ENCODE measurements around the gene RELL2. TPM values are rescaled to one million over a fixed set of nuclear protein-coding genes. Genes with fewer than 3 reads are reported as not detected.

The RELL2 gene
- total and polyA plus RNA-seq, 7 donors = 0.99 to 10.5 (median 2.5) TPM

GRCh38 chr5:141662028-141662427 lies 25.2 kb downstream of the RELL2 start:
- intact Hi-C loops (cut with DNase I) = no loop called here
- Histone ChIP-seq H3K4me3 (no peak overlapping the region), H3K4me1 (peaks cover 0 to 4% (median 0%) of the 10 kb centered on the region in 4 donors), H3K27ac (no peak overlapping the region), H3K36me3 (peaks cover 0 to under 1% (median 0%) of the 10 kb centered on the region in 4 donors), H3K27me3 (no peaks in the 10 kb centered on the region), H3K9me3 (no peaks in the 10 kb centered on the region)
- 92 to 94% methylated on average over 17 of the region's 17 CpGs for WGBS, 2 donors
- no peak for DNase-seq
- TF ChIP-seq EP300 (IDR thresholded peaks at IDR 0.05) (no peak), POLR2A (IDR thresholded peaks at IDR 0.05) (no peak), POLR2AphosphoS5 (IDR thresholded peaks at IDR 0.05) (no peak)
- TF ChIP-seq, protein P1, sequence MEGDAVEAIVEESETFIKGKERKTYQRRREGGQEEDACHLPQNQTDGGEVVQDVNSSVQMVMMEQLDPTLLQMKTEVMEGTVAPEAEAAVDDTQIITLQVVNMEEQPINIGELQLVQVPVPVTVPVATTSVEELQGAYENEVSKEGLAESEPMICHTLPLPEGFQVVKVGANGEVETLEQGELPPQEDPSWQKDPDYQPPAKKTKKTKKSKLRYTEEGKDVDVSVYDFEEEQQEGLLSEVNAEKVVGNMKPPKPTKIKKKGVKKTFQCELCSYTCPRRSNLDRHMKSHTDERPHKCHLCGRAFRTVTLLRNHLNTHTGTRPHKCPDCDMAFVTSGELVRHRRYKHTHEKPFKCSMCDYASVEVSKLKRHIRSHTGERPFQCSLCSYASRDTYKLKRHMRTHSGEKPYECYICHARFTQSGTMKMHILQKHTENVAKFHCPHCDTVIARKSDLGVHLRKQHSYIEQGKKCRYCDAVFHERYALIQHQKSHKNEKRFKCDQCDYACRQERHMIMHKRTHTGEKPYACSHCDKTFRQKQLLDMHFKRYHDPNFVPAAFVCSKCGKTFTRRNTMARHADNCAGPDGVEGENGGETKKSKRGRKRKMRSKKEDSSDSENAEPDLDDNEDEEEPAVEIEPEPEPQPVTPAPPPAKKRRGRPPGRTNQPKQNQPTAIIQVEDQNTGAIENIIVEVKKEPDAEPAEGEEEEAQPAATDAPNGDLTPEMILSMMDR (IDR thresholded peaks at IDR 0.05) = no peak

DNA sequence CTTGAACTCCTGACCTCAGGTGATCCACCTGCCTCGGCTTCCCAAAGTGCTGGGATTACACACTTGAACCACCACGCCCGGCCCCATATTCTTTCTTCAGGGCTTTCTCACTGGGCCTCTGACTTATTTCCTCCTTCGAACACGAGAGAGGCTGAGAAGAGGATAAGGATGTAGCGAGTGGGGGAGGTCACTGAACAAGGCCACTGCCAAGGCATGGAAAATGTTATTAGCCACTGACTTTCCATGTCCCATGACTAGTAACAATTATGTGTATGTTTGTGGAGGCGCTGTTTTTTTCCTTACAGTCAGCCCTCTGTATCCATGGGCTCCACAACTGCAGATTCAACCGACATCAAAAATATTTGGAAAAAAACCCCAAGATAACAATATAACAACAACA lies 26.7 kb downstream of the RELL2 start:
- TF ChIP-seq, protein P1 (IDR thresholded peaks at IDR 0.05) = no peak
- TF ChIP-seq EP300 (IDR thresholded peaks at IDR 0.05) (no peak), POLR2A (IDR thresholded peaks at IDR 0.05) (no peak), POLR2AphosphoS5 (IDR thresholded peaks at IDR 0.05) (no peak)
- DNase-seq = no peak
- H3K27me3 ChIP-seq = no peaks in the 10 kb centered on the region
- no peaks in the 10 kb centered on the region for H3K9me3 ChIP-seq
- intact Hi-C loops (cut with DNase I) = no loop called here
- no peak overlapping the region for H3K27ac ChIP-seq
- no peaks in the 10 kb centered on the region for H3K36me3 ChIP-seq
- H3K4me3 ChIP-seq = no peak overlapping the region
- WGBS, 2 donors = 88 to 94% methylated on average over 8 of the region's 8 CpGs
- peaks cover 0 to 4% (median 0%) of the 10 kb centered on the region in 4 donors for H3K4me1 ChIP-seq

- Histone ChIP-seq H3K36me3 (no peaks in the 10 kb centered on the region), H3K27ac (no peak overlapping the region), H3K9me3 (no peaks in the 10 kb centered on the region), H3K4me3 (no peak overlapping the region), H3K27me3 (no peaks in the 10 kb centered on the region), H3K4me1 (peaks cover 0 to 4% (median 0%) of the 10 kb centered on the region in 4 donors)
- intact Hi-C loops (cut with DNase I) = no loop called here
- TF ChIP-seq POLR2A (IDR thresholded peaks at IDR 0.05) (no peak), POLR2AphosphoS5 (IDR thresholded peaks at IDR 0.05) (no peak), EP300 (IDR thresholded peaks at IDR 0.05) (no peak)
- TF ChIP-seq, protein P1 (IDR thresholded peaks at IDR 0.05) = peak in 3 of 4 experiments; percentile 70 to 80 (median 76)
- DNase-seq = peak; percentile 84
- whole genome bisulfite sequencing, 2 donors = 35 to 40% methylated on average over 13 of the region's 13 CpGs
These were observed 28.1 kb downstream of the RELL2 start for GRCh38 chr5:141664733-141665461.

- Histone ChIP-seq H3K4me1 (peaks cover 0 to 4% (median 0%) of the 10 kb centered on the region in 4 donors), H3K4me3 (no peak overlapping the region), H3K36me3 (no peaks in the 10 kb centered on the region), H3K27me3 (no peaks in the 10 kb centered on the region), H3K27ac (no peak overlapping the region), H3K9me3 (no peaks in the 10 kb centered on the region)
- DNase-seq = no peak
- no peak for TF ChIP-seq POLR2A (IDR thresholded peaks at IDR 0.05)
- TF ChIP-seq, protein P1 (IDR thresholded peaks at IDR 0.05) = no peak
- no peak for TF ChIP-seq POLR2AphosphoS5 (IDR thresholded peaks at IDR 0.05)
- TF ChIP-seq EP300 (IDR thresholded peaks at IDR 0.05) = no peak
- intact Hi-C loops (cut with DNase I) = no loop called here
- 90 to 96% methylated on average over 18 of the region's 18 CpGs for WGBS, 2 donors
These were observed 29.5 kb downstream of the RELL2 start for GRCh38 chr5:141665995-141666940.

Measured in sigmoid colon (tissue), 7 donors.